Mesenchymal stem cell (in vitro differentiated cells and primary cell): Measurements from ENCODE around the gene STXBP4.
A peak's percentile ranks its signal among the peaks of the same experiment; 100 is the strongest.

Source experiments
- DNase-seq: peaks from one replicate; pipeline ENCODE4 v3.0.0-alpha.2; 2013
- H2AFZ ChIP-seq: one replicate; pipeline ENCODE4 v1.6.1; 2013; ENCODE audit warnings: low read depth, mild to moderate bottlenecking, control low read depth, inconsistent platforms, low read length, moderate library complexity
- H2AK5ac ChIP-seq: 2 replicates; pipeline ENCODE4 v1.6.1; 2013; ENCODE audit warnings: low read length, moderate library complexity, mild to moderate bottlenecking, inconsistent platforms; ENCODE audit not compliant: severe bottlenecking
- H2BK120ac ChIP-seq: one replicate; pipeline ENCODE4 v1.6.1; 2013; ENCODE audit warnings: low read depth, mild to moderate bottlenecking, inconsistent platforms, low read length, moderate library complexity
- H2BK12ac ChIP-seq, 2 experiments: one replicate each; pipeline ENCODE4 v1.6.1; 2013; ENCODE audit warnings: inconsistent platforms in 2 of 2, low read length in 2 of 2, mild to moderate bottlenecking in 2 of 2, moderate library complexity in 2 of 2, control low read depth in 1 of 2
- H2BK15ac ChIP-seq: one replicate; pipeline ENCODE4 v1.6.1; 2013; ENCODE audit warnings: mild to moderate bottlenecking, low read depth, inconsistent platforms; ENCODE audit not compliant: poor library complexity, severe bottlenecking
- H2BK5ac ChIP-seq: 2 replicates; pipeline ENCODE4 v1.6.1; 2013; ENCODE audit warnings: low read depth, mild to moderate bottlenecking, low read length, control low read depth, inconsistent platforms; ENCODE audit not compliant: poor library complexity, severe bottlenecking
- H3K14ac ChIP-seq, 2 experiments: one replicate each; pipeline ENCODE4 v1.6.1; 2013; ENCODE audit warnings: inconsistent platforms in 2 of 2, low read length in 2 of 2, control low read depth in 1 of 2, mild to moderate bottlenecking in 1 of 2, moderate library complexity in 1 of 2
- H3K18ac ChIP-seq, 2 experiments: one replicate each; pipeline ENCODE4 v1.6.1; 2013; ENCODE audit warnings: inconsistent platforms in 2 of 2, low read length in 2 of 2, control low read depth in 1 of 2, low read depth in 1 of 2, mild to moderate bottlenecking in 1 of 2
- H3K23ac ChIP-seq, 2 experiments: one replicate each; pipeline ENCODE4 v1.6.1; 2013; ENCODE audit warnings: inconsistent platforms in 2 of 2, low read length in 2 of 2, mild to moderate bottlenecking in 2 of 2, moderate library complexity in 2 of 2, control low read depth in 1 of 2
- H3K27ac ChIP-seq: 2 replicates; pipeline ENCODE4 v1.5.1; 2013; ENCODE audit warnings: mild to moderate bottlenecking, moderate library complexity, low read length, control low read depth, inconsistent platforms; ENCODE audit not compliant: poor library complexity, severe bottlenecking
- H3K27me3 ChIP-seq, 2 experiments: 2 replicates each; pipeline versions ENCODE4 v1.6.1 to v1.7.0; 2013; ENCODE audit warnings: low read length in 2 of 2, mild to moderate bottlenecking in 2 of 2, moderate library complexity in 2 of 2, control low read depth in 1 of 2, inconsistent platforms in 1 of 2; ENCODE audit not compliant: control insufficient read depth in 1 of 2, insufficient read depth in 1 of 2
- H3K36me3 ChIP-seq, 2 experiments: 2 replicates each; pipeline versions ENCODE4 v1.6.1 to v1.7.0; 2013; ENCODE audit warnings: low read length in 2 of 2, control low read depth in 1 of 2, inconsistent platforms in 1 of 2, low read depth in 1 of 2, mild to moderate bottlenecking in 1 of 2; ENCODE audit not compliant: insufficient read depth in 2 of 2, control insufficient read depth in 1 of 2
- H3K4ac ChIP-seq, 2 experiments: one replicate each; pipeline ENCODE4 v1.6.1; 2013; ENCODE audit warnings: inconsistent platforms in 2 of 2, low read length in 2 of 2, mild to moderate bottlenecking in 2 of 2, moderate library complexity in 2 of 2, control low read depth in 1 of 2, low read depth in 1 of 2
- H3K4me1 ChIP-seq: 2 replicates; pipeline ENCODE4 v1.6.1; 2013; ENCODE audit warnings: low read depth, low read length, control low read depth; ENCODE audit not compliant: control insufficient read depth, insufficient read depth
- H3K4me2 ChIP-seq: 2 replicates; pipeline ENCODE4 v1.6.1; 2013; ENCODE audit warnings: low read length, mild to moderate bottlenecking, inconsistent platforms; ENCODE audit not compliant: poor library complexity, severe bottlenecking
- H3K4me3 ChIP-seq, 2 experiments: 2 replicates each; pipeline versions ENCODE4 v1.5.1 to v1.7.0; 2013; ENCODE audit warnings: low read length in 2 of 2, mild to moderate bottlenecking in 2 of 2, control low read depth in 1 of 2, low read depth in 1 of 2; ENCODE audit not compliant: insufficient read depth in 1 of 2
- H3K79me1 ChIP-seq: replicated peaks from 2 replicates; pipeline ENCODE4 v1.6.1; 2013; ENCODE audit warnings: mild to moderate bottlenecking, control low read depth, low read length, inconsistent platforms; ENCODE audit not compliant: poor library complexity, severe bottlenecking
- H3K9ac ChIP-seq: 2 replicates; pipeline ENCODE4 v1.7.0; 2013; ENCODE audit warnings: mild to moderate bottlenecking, low read length, moderate library complexity
- H3K9me3 ChIP-seq: 2 replicates; pipeline ENCODE4 v1.7.0; 2013; ENCODE audit warnings: mild to moderate bottlenecking, low read length; ENCODE audit not compliant: control insufficient read depth
- H4K8ac ChIP-seq: one replicate; pipeline ENCODE4 v1.6.1; 2013; ENCODE audit warnings: inconsistent platforms, mild to moderate bottlenecking, low read length, moderate library complexity
- H4K91ac ChIP-seq: one replicate; pipeline ENCODE4 v1.6.1; 2013; ENCODE audit warnings: mild to moderate bottlenecking, low read length, inconsistent platforms
- WGBS: methylation state at CpG from one replicate; pipeline ENCODE4 v1.1.7; 2013; ENCODE audit warnings: mixed read lengths; 5-methylcytosine and 5-hydroxymethylcytosine counted together

The STXBP4 gene

DNA sequence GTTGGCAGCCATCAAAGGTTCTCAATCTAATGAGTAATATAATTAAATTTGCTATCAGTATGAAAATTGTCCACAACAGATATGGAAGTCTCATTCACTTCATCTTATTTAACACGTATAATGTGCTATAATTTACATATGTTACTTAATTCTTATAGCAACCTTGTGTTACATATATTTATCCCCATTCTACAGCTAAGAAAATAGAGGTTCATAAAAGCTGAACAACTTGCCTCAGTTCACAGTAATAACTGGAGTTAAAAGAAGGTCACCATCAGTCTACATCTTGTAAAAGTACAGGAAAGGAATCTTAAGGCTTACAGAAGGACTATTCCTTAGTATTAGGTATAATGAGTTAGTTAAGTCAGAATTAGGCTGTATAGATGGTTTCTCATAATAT, 27.9 kb downstream of the STXBP4 start:
- H2AK5ac ChIP-seq: no peak overlapping the region
- H3K4ac ChIP-seq: no peak overlapping the region
- peaks cover 2% of the 10 kb centered on the region for H3K79me1 ChIP-seq
- H3K4me2 ChIP-seq: no peak overlapping the region
- no peak overlapping the region for H2BK5ac ChIP-seq
- no peak overlapping the region for H2BK12ac ChIP-seq
- no peaks in the 10 kb centered on the region for H3K27me3 ChIP-seq
- H3K4me1 ChIP-seq: no peaks in the 10 kb centered on the region
- no peak overlapping the region for H2AFZ ChIP-seq
- no peak overlapping the region for H3K4me3 ChIP-seq
- no peak overlapping the region for H3K9ac ChIP-seq
- no peak overlapping the region for H3K23ac ChIP-seq
- H2BK120ac ChIP-seq: no peak overlapping the region
- H3K14ac ChIP-seq: no peak overlapping the region
- H3K9me3 ChIP-seq: no peaks in the 10 kb centered on the region
- H3K27ac ChIP-seq: no peak overlapping the region
- no CpG with 5 or more reads among the region's 1 CpG for WGBS
- H2BK15ac ChIP-seq: no peak overlapping the region
- no peak overlapping the region for H4K8ac ChIP-seq
- H3K18ac ChIP-seq: no peak overlapping the region
- no peak overlapping the region for H4K91ac ChIP-seq
- peaks cover 0 to 27% of the 10 kb centered on the region in 2 experiments for H3K36me3 ChIP-seq
- DNase-seq: no peak

DNA sequence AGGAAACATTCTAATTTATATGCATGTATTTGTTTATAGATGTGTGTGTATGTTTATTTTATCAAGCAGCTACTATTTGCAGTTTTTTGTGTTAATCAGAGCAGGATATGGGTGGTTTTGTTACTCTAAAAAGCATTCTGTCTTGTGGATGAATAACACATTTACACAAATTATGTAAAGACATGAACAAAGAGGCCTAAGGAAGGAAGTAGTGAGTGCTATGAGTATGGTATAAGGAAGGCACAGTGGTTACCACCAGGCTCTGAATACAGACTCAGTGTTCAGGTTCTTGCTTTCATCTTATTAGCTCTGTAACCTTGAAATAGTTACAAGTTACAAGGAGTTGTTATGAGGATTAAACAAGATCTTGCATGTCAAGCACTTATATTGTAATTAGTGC, 33.9 kb downstream of the STXBP4 start:
- Histone ChIP-seq H2BK15ac (no peak overlapping the region), H2BK5ac (no peak overlapping the region), H3K18ac (no peak overlapping the region), H3K9ac (no peak overlapping the region), H2AFZ (no peak overlapping the region), H3K23ac (no peak overlapping the region), H4K91ac (no peak overlapping the region), H3K4me1 (no peaks in the 10 kb centered on the region), H4K8ac (no peak overlapping the region), H3K27ac (no peak overlapping the region), H3K14ac (no peak overlapping the region), H3K79me1 (no peaks in the 10 kb centered on the region), H3K27me3 (no peaks in the 10 kb centered on the region), H3K4me2 (no peak overlapping the region), H2AK5ac (no peak overlapping the region), H3K4ac (no peak overlapping the region), H2BK120ac (no peak overlapping the region), H3K36me3 (peaks cover 0 to 15% of the 10 kb centered on the region in 2 experiments), H3K4me3 (no peak overlapping the region), H2BK12ac (no peak overlapping the region), H3K9me3 (no peaks in the 10 kb centered on the region)
- DNase-seq: no peak

- Histone ChIP-seq H3K14ac (no peak overlapping the region), H4K8ac (no peak overlapping the region), H3K4ac (no peak overlapping the region), H2BK12ac (no peak overlapping the region), H3K4me2 (no peak overlapping the region), H3K18ac (no peak overlapping the region), H3K4me1 (no peaks in the 10 kb centered on the region), H2BK120ac (no peak overlapping the region), H3K36me3 (peaks cover 0 to 20% of the 10 kb centered on the region in 2 experiments), H2BK5ac (no peak overlapping the region), H3K4me3 (no peak overlapping the region), H2AK5ac (no peak overlapping the region), H3K27ac (no peak overlapping the region), H3K79me1 (no peaks in the 10 kb centered on the region), H2BK15ac (no peak overlapping the region), H2AFZ (no peak overlapping the region), H3K23ac (no peak overlapping the region), H3K27me3 (no peaks in the 10 kb centered on the region), H3K9ac (no peak overlapping the region), H3K9me3 (no peaks in the 10 kb centered on the region), H4K91ac (no peak overlapping the region)
- WGBS: 73% methylated on average over 3 of the region's 5 CpGs
- DNase-seq: no peak
These were observed 35.9 kb downstream of the STXBP4 start for GRCh38 chr17:55004484-55004883.

- Histone ChIP-seq H3K18ac (no peak overlapping the region), H3K27ac (no peak overlapping the region), H3K27me3 (no peaks in the 10 kb centered on the region), H2BK12ac (no peak overlapping the region), H3K36me3 (peaks cover 0 to 13% of the 10 kb centered on the region in 2 experiments), H3K23ac (no peak overlapping the region), H3K4ac (no peak overlapping the region), H4K8ac (no peak overlapping the region), H2BK15ac (no peak overlapping the region), H3K4me1 (no peaks in the 10 kb centered on the region), H2AFZ (no peak overlapping the region), H3K79me1 (no peaks in the 10 kb centered on the region), H3K14ac (no peak overlapping the region), H3K9me3 (no peaks in the 10 kb centered on the region), H2BK5ac (no peak overlapping the region), H3K4me3 (no peak overlapping the region), H3K9ac (no peak overlapping the region), H2BK120ac (no peak overlapping the region), H3K4me2 (no peak overlapping the region), H2AK5ac (no peak overlapping the region), H4K91ac (no peak overlapping the region)
- DNase-seq: peak; percentile 26
- WGBS: 100% methylated on average over 1 of the region's 1 CpG
These were observed 37.0 kb downstream of the STXBP4 start for GRCh38 chr17:55005520-55005919.
